ENCODE measurements around the gene USP10. TPM values are rescaled to one million over a fixed set of nuclear protein-coding genes. Genes with fewer than 3 reads are reported as not detected.
A peak's percentile ranks its signal among the peaks of the same experiment; 100 is the strongest.

Gene USP10
- total and polyA plus RNA-seq, 12 donors: 17.5 to 82.9 (median 62.8) TPM

DNA sequence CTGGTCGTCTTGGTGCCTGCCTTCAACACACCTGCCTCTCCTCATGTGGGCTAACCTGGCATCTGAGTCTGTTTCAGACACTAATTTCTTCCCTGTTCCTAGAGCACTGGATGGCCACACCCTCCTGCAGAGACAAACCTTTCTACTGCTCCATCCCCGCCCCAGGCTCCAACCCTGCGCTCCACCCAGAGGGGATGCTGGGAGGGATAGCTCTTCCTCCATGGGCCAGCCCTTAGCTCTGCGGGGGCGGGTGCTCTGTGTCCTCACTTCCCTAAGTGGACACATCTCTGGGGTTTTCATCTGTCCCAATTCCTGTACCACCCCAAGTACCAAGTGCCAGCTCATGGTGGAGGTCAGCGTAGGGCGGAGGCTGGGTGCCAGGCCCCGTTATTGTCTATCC is 109.0 kb downstream of the USP10 start:
- H3K27ac ChIP-seq: no peak overlapping the region
- no peaks in the 10 kb centered on the region for H3K36me3 ChIP-seq
- no peaks in the 10 kb centered on the region for H3K9me3 ChIP-seq
- intact Hi-C loops (cut with DNase I): no loop called here
- ATAC-seq (no peak), DNase-seq (no peak)
- TF ChIP-seq, protein P1, sequence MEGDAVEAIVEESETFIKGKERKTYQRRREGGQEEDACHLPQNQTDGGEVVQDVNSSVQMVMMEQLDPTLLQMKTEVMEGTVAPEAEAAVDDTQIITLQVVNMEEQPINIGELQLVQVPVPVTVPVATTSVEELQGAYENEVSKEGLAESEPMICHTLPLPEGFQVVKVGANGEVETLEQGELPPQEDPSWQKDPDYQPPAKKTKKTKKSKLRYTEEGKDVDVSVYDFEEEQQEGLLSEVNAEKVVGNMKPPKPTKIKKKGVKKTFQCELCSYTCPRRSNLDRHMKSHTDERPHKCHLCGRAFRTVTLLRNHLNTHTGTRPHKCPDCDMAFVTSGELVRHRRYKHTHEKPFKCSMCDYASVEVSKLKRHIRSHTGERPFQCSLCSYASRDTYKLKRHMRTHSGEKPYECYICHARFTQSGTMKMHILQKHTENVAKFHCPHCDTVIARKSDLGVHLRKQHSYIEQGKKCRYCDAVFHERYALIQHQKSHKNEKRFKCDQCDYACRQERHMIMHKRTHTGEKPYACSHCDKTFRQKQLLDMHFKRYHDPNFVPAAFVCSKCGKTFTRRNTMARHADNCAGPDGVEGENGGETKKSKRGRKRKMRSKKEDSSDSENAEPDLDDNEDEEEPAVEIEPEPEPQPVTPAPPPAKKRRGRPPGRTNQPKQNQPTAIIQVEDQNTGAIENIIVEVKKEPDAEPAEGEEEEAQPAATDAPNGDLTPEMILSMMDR (IDR thresholded peaks at IDR 0.05): no peak
- H3K27me3 ChIP-seq: peaks cover 0 to 4% (median 0%) of the 10 kb centered on the region in 7 donors
- 87 to 89% methylated on average over 8 of the region's 8 CpGs for WGBS, 2 donors
- H3K4me1 ChIP-seq: peaks cover 0 to 38% (median 8%) of the 10 kb centered on the region in 9 donors
- H3K4me3 ChIP-seq: no peak overlapping the region

DNA sequence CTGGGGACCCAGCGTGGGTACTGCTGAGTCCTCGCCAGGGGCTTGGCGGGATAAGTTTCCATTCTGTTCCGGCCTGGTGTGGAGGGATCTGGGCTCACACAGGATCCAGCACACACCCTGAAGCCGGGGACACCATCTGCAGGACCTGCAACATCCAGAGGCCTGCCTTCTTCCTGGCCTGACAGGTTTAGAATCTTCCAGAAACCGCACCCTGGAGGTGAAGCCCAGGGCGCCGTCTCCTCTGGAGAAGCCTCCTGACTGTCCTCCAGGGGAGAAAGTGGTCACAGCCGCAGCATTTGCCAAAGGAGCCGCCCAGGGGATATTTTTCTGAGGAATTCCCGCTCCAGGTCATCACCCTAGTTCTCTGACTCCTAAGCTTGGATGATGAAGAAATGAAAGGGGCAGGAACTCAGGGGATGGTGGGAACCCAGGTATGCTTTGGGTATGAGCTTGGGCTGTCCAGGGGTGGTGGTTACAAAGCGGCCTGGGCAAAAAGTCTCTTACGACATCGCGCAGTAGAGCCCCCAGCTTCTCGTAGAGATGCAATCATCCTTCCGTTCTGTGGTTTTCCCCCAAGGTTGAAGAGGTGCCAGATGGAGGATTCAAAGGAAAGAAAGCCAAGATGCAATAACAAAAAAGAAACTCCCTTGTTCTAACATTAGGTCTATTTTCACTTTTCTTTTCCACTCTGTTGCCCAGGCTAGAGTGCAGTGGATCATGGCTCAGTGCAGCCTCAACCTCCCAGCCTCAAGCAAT is 110.9 kb downstream of the USP10 start:
- DNase-seq: no peak
- TF ChIP-seq, protein P1 (IDR thresholded peaks at IDR 0.05): no peak
- H3K9me3 ChIP-seq: no peaks in the 10 kb centered on the region
- intact Hi-C loops (cut with DNase I): no loop called here
- 83 to 84% methylated on average over 17 of the region's 17 CpGs for WGBS, 2 donors
- H3K4me1 ChIP-seq: peaks cover 0 to 38% (median 8%) of the 10 kb centered on the region in 9 donors
- peaks cover 0 to 5% (median 0%) of the 10 kb centered on the region in 7 donors for H3K27me3 ChIP-seq
- H3K27ac ChIP-seq: peak overlapping the region in 1 of 10 donors; percentile 71
- ATAC-seq: peak in 1 of 8 donors; percentile 12
- no peak overlapping the region for H3K4me3 ChIP-seq
- no peaks in the 10 kb centered on the region for H3K36me3 ChIP-seq

DNA sequence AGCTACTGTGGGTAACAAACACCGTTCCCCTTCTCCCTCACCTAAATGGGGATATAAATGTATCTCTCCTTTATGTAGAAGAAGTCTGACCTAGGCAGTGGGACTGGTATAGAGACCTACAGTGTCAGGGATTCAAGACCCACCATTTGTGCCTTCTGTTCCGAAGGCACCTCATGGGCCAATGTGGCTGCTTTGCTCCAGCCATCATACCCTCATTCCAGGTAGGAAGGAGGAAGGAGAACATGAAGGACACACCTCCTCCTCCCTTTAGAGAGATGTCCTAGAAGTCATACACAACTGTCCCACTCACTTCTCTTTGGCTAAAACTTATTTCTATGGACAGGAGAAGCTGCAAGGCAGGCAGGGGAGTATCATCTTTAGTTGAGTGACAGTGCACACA is 111.7 kb downstream of the USP10 start:
- DNase-seq (no peak), ATAC-seq (no peak)
- intact Hi-C loops (cut with DNase I): no loop called here
- Histone ChIP-seq H3K9me3 (no peaks in the 10 kb centered on the region), H3K4me3 (no peak overlapping the region), H3K27ac (peak overlapping the region in 1 of 10 donors; percentile 71), H3K4me1 (peaks cover 0 to 29% (median 3%) of the 10 kb centered on the region in 9 donors), H3K27me3 (peaks cover 0 to 5% (median 0%) of the 10 kb centered on the region in 7 donors), H3K36me3 (no peaks in the 10 kb centered on the region)
- 99 to 100% methylated on average over 2 of the region's 2 CpGs for WGBS, 2 donors
- TF ChIP-seq, protein P1 (IDR thresholded peaks at IDR 0.05): no peak

DNA sequence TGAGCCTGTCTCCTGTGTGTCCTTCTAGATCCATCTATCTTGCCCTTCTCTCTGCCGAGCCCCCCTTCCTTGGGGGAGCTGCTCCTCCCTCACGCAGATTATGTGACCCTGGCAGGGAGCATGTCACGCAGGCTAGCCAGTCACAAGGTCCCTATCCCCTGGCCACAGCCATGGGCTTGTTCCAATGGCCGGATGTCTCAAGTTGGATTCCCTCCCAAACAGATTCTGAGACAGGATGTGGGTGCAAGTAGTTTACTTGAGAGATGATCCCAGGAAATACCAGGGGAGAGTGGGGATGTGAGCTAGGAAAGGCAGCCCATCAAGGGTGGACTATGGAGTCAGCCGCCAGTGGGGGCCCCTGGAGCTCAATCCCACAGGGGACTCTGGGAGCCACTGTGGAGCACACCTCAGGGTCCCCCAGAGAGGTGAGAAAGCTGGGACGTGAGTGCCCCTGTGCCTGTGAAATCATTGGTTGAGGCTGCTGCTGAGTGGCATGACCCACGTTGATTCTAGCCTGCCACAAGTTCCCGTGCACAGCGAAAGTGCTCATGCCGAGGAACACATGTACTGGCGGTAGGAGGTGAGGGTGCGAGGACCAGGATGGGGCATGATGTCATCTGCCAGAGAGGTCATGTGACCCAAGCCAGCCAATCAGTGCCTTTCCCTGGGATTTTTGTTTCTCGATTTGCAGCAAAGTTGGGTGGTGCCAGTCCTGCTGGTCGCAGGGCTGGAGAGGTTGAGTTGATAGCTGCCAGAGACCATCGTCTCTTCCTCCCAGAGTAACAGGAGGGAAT is 113.5 kb downstream of the USP10 start:
- intact Hi-C loops (cut with DNase I): no loop called here

More for the DNA sequence above, 113.5 kb downstream of the USP10 start:
- no peak for DNase-seq
- Histone ChIP-seq H3K4me3 (no peak overlapping the region), H3K27me3 (peaks cover 0 to 5% (median 0%) of the 10 kb centered on the region in 7 donors), H3K9me3 (no peaks in the 10 kb centered on the region), H3K4me1 (peaks cover 0 to 18% (median 0%) of the 10 kb centered on the region in 9 donors), H3K36me3 (no peaks in the 10 kb centered on the region), H3K27ac (peak overlapping the region in 1 of 10 donors; percentile 14)
- TF ChIP-seq, protein P1 (IDR thresholded peaks at IDR 0.05): no peak
- WGBS, 2 donors: 69 to 72% methylated on average over 15 of the region's 15 CpGs
- ATAC-seq: no peak

Data from heart right ventricle (tissue), 16 donors.